Progenitor cell of endocrine pancreas (in vitro differentiated cells): Measurements from ENCODE around the gene FOXL1. TPM values are rescaled to one million over a fixed set of nuclear protein-coding genes. Genes with fewer than 3 reads are reported as not detected.

Experiments
- DNase-seq: peaks from one replicate; pipeline ENCODE4 v3.0.0; 2021; ENCODE audit warnings: low spot score; ENCODE audit not compliant: unreplicated experiment
- H3K27ac Mint-ChIP-seq: 2 replicates; pipeline ENCODE4 v1.8.0; 2021; ENCODE audit warnings: mild to moderate bottlenecking, moderate library complexity, mixed read lengths
- H3K27me3 Mint-ChIP-seq: 2 replicates; pipeline ENCODE4 v1.8.0; 2021; ENCODE audit warnings: mixed read lengths
- H3K36me3 Mint-ChIP-seq: 2 replicates; pipeline ENCODE4 v1.8.0; 2022; ENCODE audit warnings: mixed read lengths; ENCODE audit not compliant: insufficient read depth
- H3K4me1 Mint-ChIP-seq: 2 replicates; pipeline ENCODE4 v1.8.0; 2021; ENCODE audit warnings: low read depth, mixed read lengths
- H3K4me3 Mint-ChIP-seq: 2 replicates; pipeline ENCODE4 v1.8.0; 2021; ENCODE audit warnings: low read depth, mild to moderate bottlenecking, moderate library complexity, mixed read lengths
- H3K9me3 Mint-ChIP-seq: 2 replicates; pipeline ENCODE4 v1.8.0; 2021; ENCODE audit warnings: low read depth, mixed read lengths
- total RNA-seq: library from RNA; stranded (reverse); gene quantifications from 2 replicates; pipeline ENCODE4 v1.2.1, GENCODE V29; 2021
- TF ChIP-seq, protein P1 (sequence below): fragments of 200-600 bp; sonication (generic); IDR thresholded peaks from one replicate; pipeline ENCODE4 v1.5.0; 2021; ENCODE audit warnings: antibody characterized with exemption, mild to moderate bottlenecking; ENCODE audit not compliant: unreplicated experiment

Gene FOXL1
- total RNA-seq, 1 donor from 2014 or later, result not detected

GRCh38 chr16:86570558-86571529, 7.5 kb upstream of the FOXL1 start:
- H3K27me3 Mint-ChIP-seq, result peaks cover 83% of the 10 kb centered on the region
- H3K4me1 Mint-ChIP-seq, result no peaks in the 10 kb centered on the region
- TF ChIP-seq, protein P1, sequence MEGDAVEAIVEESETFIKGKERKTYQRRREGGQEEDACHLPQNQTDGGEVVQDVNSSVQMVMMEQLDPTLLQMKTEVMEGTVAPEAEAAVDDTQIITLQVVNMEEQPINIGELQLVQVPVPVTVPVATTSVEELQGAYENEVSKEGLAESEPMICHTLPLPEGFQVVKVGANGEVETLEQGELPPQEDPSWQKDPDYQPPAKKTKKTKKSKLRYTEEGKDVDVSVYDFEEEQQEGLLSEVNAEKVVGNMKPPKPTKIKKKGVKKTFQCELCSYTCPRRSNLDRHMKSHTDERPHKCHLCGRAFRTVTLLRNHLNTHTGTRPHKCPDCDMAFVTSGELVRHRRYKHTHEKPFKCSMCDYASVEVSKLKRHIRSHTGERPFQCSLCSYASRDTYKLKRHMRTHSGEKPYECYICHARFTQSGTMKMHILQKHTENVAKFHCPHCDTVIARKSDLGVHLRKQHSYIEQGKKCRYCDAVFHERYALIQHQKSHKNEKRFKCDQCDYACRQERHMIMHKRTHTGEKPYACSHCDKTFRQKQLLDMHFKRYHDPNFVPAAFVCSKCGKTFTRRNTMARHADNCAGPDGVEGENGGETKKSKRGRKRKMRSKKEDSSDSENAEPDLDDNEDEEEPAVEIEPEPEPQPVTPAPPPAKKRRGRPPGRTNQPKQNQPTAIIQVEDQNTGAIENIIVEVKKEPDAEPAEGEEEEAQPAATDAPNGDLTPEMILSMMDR, result no peak
- no peak overlapping the region for H3K27ac Mint-ChIP-seq
- H3K4me3 Mint-ChIP-seq, result no peak overlapping the region
- no peaks in the 10 kb centered on the region for H3K36me3 Mint-ChIP-seq
- DNase-seq, result no peak
- H3K9me3 Mint-ChIP-seq, result no peaks in the 10 kb centered on the region

- no peak overlapping the region for H3K4me3 Mint-ChIP-seq
- no peak overlapping the region for H3K27ac Mint-ChIP-seq
- TF ChIP-seq, protein P1, result no peak
Observed at GRCh38 chr16:86571530-86571915, 6.8 kb upstream of the FOXL1 start.

GRCh38 chr16:86572041-86572521, 6.3 kb upstream of the FOXL1 start:
- H3K36me3 Mint-ChIP-seq, result no peaks in the 10 kb centered on the region
- H3K4me1 Mint-ChIP-seq, result peaks cover 6% of the 10 kb centered on the region
- H3K27ac Mint-ChIP-seq, result no peak overlapping the region
- no peak for DNase-seq
- peaks cover 89% of the 10 kb centered on the region for H3K27me3 Mint-ChIP-seq
- no peak overlapping the region for H3K4me3 Mint-ChIP-seq
- no peaks in the 10 kb centered on the region for H3K9me3 Mint-ChIP-seq
- TF ChIP-seq, protein P1, result no peak

More at GRCh38 chr16:86571530-86571915, 6.8 kb upstream of the FOXL1 start:
- Mint-ChIP-seq H3K27me3 (peaks cover 84% of the 10 kb centered on the region), H3K4me1 (peaks cover 4% of the 10 kb centered on the region), H3K36me3 (no peaks in the 10 kb centered on the region), H3K9me3 (no peaks in the 10 kb centered on the region)
- DNase-seq, result no peak

- Mint-ChIP-seq H3K4me1 (peaks cover 6% of the 10 kb centered on the region), H3K27me3 (peaks cover 89% of the 10 kb centered on the region), H3K36me3 (no peaks in the 10 kb centered on the region), H3K9me3 (no peaks in the 10 kb centered on the region), H3K27ac (no peak overlapping the region), H3K4me3 (no peak overlapping the region)
- TF ChIP-seq, protein P1, result no peak
- DNase-seq, result no peak
Observed at GRCh38 chr16:86572606-86573005, 5.7 kb upstream of the FOXL1 start.

DNA sequence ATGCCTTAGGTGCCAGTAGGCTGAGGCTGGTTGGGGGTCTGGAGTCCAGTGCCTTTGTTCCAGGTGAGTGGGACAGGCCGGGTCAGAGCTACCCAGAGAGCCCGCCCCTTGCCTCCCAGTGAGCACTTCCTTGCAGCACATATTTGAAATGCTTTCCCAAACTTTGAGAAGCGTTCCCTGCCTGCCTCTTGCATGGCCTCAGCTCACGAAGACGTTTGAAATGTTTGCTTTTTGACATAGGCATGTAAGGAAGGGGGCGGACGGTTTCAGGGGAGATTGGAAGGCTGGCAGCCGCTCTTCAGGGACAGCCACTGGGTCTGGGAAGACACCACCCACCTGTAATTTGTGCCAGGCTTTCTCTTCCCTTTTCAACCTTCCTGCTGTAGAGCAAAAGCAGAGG, 5.1 kb upstream of the FOXL1 start:
- H3K9me3 Mint-ChIP-seq, result no peaks in the 10 kb centered on the region
- no peak overlapping the region for H3K4me3 Mint-ChIP-seq
- no peak overlapping the region for H3K27ac Mint-ChIP-seq
- no peak for DNase-seq
- H3K27me3 Mint-ChIP-seq, result peaks cover 94% of the 10 kb centered on the region
- TF ChIP-seq, protein P1, result no peak
- no peaks in the 10 kb centered on the region for H3K36me3 Mint-ChIP-seq
- H3K4me1 Mint-ChIP-seq, result peaks cover 9% of the 10 kb centered on the region
